Right lobe of liver (tissue), 6 donors: ENCODE measurements around the gene SEMA3C. TPM values are rescaled to one million over a fixed set of nuclear protein-coding genes. Genes with fewer than 3 reads are reported as not detected.

ENCODE experiments used
- ATAC-seq, 4 donors: fragments of 200-7000 bp; cut with Tn5 transposase; one replicate each; pipeline ENCODE4 v1.9.1; 2020; ENCODE audit warnings: mild to moderate bottlenecking in 4 of 4, moderate library complexity in 4 of 4
- DNase-seq, 3 donors: peaks; one replicate each; pipeline ENCODE4 v3.0.0-alpha.2; 2020
- H3K27ac ChIP-seq, 3 donors: fragments of 200-600 bp; one replicate each; pipeline ENCODE4 v1.8.0; 2022
- H3K27me3 ChIP-seq, 2 donors: fragments of 200-600 bp; one replicate each; pipeline ENCODE4 v1.8.0; 2022
- H3K36me3 ChIP-seq, 4 donors: fragments of 200-600 bp; sonication (generic) in 1 of 4; one replicate each; pipeline versions ENCODE4 v1.5.1 to v1.8.0; 2017 to 2022; ENCODE audit warnings: control low read depth in 1 of 4
- H3K4me1 ChIP-seq, 4 donors: fragments of 200-600 bp; sonication (generic) in 1 of 4; one replicate each; pipeline versions ENCODE4 v1.5.1 to v1.8.0; 2017 to 2022; ENCODE audit warnings: control low read depth in 1 of 4
- H3K4me3 ChIP-seq, 3 donors: fragments of 200-600 bp; one replicate each; pipeline ENCODE4 v1.8.0; 2022
- H3K9me3 ChIP-seq, 4 donors: fragments of 200-600 bp; sonication (generic) in 1 of 4; one replicate each; pipeline versions ENCODE4 v1.5.1 to v1.8.0; 2017 to 2022; ENCODE audit warnings: control low read depth in 1 of 4
- CTCF ChIP-seq, 4 donors: fragments of 200-600 bp in 3 of 4; fragments of 450-650 bp in 1 of 4; IDR thresholded peaks; one replicate each; pipeline versions ENCODE4 v1.5.1 to v1.8.0; 2016 to 2022; ENCODE audit warnings: antibody characterized with exemption in 4 of 4, mild to moderate bottlenecking in 2 of 4
- POLR2A ChIP-seq: fragments of 450-650 bp; IDR thresholded peaks from one replicate; pipeline ENCODE4 v1.6.1; 2017; ENCODE audit warnings: antibody characterized with exemption, mild to moderate bottlenecking
- WGBS: methylation state at CpG from one replicate; pipeline ENCODE4 v1.1.6; 2018; ENCODE audit warnings: low coverage, low lambda C conversion rate; ENCODE audit not compliant: insufficient coverage; ENCODE audit errors: missing lambda C conversion rate; 5-methylcytosine and 5-hydroxymethylcytosine counted together
- intact Hi-C, 2 donors: fragments of 100-400 bp; cut with DNase I; formaldehyde crosslinking; loops; one replicate each; pipeline versions ENCODE4 v1.11.2 to v1.14.1; 2022
- total RNA-seq, 6 experiments: library from RNA; depleted of rRNA in 2 of 6; stranded (reverse); fragments of >200 nt in 2 of 6; fragmentation: NEBNext Ultra II Directional in 3 of 6; extraction: Animal tissue kit (Norgen Biotek cat#: 25700) in 3 of 6; gene quantifications; one replicate each; pipeline versions ENCODE4 v1.1.0 to v1.2.4, GENCODE V29; 2016 to 2023
- donor health status: DM: no; HTN: yes; CAD: no.
- donor health status: DM: no; HTN: no; CAD: no.
- donor health status: DM: no; HTN: no; CAD: no.
- donor health status: DM: no; HTN: yes; CAD: no.
- donor health status: DM: no; HTN: yes; CAD: no.

SEMA3C gene
- total RNA-seq, 6 experiments from 2014 or later, result 0.23 to 1.3 (median 0.53) TPM

GRCh38 chr7:80804589-80804988 is 114.3 kb downstream of the SEMA3C start:
- no peak for DNase-seq
- Histone ChIP-seq H3K9me3 (no peaks in the 10 kb centered on the region), H3K4me3 (no peak overlapping the region), H3K27ac (no peak overlapping the region), H3K27me3 (no peaks in the 10 kb centered on the region), H3K4me1 (no peaks in the 10 kb centered on the region), H3K36me3 (no peaks in the 10 kb centered on the region)
- TF ChIP-seq POLR2A (no peak), CTCF (IDR thresholded peaks at IDR 0.05) (no peak)
- intact Hi-C loops, result no loop called here
- 53% methylated on average over 4 of the region's 4 CpGs for WGBS
- ATAC-seq, result no peak

DNA sequence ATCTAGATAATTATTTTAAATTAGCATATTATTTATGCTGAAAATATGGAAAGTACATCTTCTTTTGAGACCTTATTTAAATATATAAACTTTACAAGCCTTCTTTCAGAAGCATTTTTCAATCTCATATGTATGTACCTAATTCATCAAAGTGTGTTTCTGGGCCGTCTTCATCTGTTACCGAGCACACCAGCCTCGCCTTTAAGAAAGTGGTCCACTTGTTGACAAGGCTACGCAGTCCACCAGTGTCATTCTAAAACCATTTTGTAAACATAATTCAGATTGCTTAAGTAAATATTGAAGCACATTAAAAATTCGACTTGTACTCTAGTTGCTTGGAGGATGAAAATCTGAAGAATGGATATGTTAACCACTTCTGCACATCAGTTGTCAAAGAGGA is 116.3 kb downstream of the SEMA3C start:
- no peak for TF ChIP-seq CTCF (IDR thresholded peaks at IDR 0.05)
- TF ChIP-seq POLR2A, result no peak
- no peaks in the 10 kb centered on the region for H3K27me3 ChIP-seq
- H3K4me1 ChIP-seq, result no peaks in the 10 kb centered on the region
- H3K36me3 ChIP-seq, result no peaks in the 10 kb centered on the region
- intact Hi-C loops, result no loop called here
- ATAC-seq (no peak), DNase-seq (no peak)
- no peaks in the 10 kb centered on the region for H3K9me3 ChIP-seq
- WGBS, result 50% methylated on average over 4 of the region's 5 CpGs
- H3K4me3 ChIP-seq, result no peak overlapping the region
- H3K27ac ChIP-seq, result no peak overlapping the region

DNA sequence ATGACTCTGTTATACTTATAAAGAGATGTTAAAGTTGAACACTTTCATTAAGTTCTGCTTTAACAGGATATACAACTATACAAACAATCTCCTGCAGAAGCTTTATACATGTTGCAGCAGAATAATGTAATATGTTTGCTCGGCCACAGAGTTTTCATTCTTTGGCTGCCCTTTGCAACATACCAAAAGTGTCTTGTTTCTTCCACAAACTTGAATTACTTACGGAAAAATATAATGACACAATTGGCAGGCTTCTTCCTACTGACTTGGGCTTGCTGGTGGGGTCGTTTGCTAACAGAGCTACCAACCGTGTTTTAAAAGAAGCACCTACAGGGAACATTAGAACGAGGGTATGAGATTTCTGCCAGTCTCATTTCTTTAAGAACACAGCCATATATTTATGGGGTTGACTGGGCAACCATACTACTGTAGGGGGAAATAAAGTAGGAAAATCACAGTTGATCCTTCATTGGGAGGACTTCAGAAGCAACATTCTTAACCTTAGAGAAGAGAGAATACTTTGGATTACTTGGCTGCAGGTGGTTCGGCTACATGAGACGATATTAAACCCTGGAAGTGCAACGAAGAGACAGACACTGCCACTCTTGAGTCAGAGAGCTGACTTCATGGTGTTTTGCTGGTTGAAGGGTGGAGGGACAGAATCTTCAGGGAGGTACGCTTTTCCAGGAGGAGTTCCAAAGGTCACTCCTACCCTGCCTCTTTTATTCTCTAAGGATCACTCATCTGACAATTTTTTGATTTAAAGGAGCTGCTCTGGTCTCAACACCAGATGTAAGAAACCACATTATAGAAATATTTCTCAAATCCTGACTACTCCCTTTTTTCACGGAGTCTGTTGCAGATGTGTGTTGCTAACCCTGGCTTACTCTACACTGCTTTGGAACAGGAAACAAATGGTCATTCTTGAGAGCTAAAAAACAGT is 123.9 kb downstream of the SEMA3C start:
- H3K36me3 ChIP-seq, result no peaks in the 10 kb centered on the region
- no peak overlapping the region for H3K27ac ChIP-seq
- DNase-seq (no peak), ATAC-seq (no peak)
- WGBS, result 46% methylated on average over 10 of the region's 10 CpGs
- no peaks in the 10 kb centered on the region for H3K4me1 ChIP-seq
- intact Hi-C loops, result no loop called here
- TF ChIP-seq POLR2A, result no peak
- TF ChIP-seq CTCF (IDR thresholded peaks at IDR 0.05), result no peak
- H3K4me3 ChIP-seq, result no peak overlapping the region
- H3K9me3 ChIP-seq, result no peaks in the 10 kb centered on the region
- no peaks in the 10 kb centered on the region for H3K27me3 ChIP-seq

GRCh38 chr7:80791509-80791929 is 127.3 kb downstream of the SEMA3C start:
- H3K9me3 ChIP-seq, result no peaks in the 10 kb centered on the region
- H3K4me3 ChIP-seq, result no peak overlapping the region
- no peak for TF ChIP-seq POLR2A
- TF ChIP-seq CTCF (IDR thresholded peaks at IDR 0.05), result no peak
- no peak for ATAC-seq
- H3K27ac ChIP-seq, result no peak overlapping the region
- H3K4me1 ChIP-seq, result no peaks in the 10 kb centered on the region
- H3K36me3 ChIP-seq, result no peaks in the 10 kb centered on the region
- intact Hi-C loops, result no loop called here
- no peaks in the 10 kb centered on the region for H3K27me3 ChIP-seq
- no peak for DNase-seq
- WGBS, result 35% methylated on average over 3 of the region's 3 CpGs
